ENCODE data around the gene AIFM2. TPM values are rescaled to one million over a fixed set of nuclear protein-coding genes. Genes with fewer than 3 reads are reported as not detected.

The AIFM2 gene
- total RNA-seq, 1 donor from 2014 or later = 10.6 TPM

GRCh38 chr10:70078329-70078728, 54.3 kb downstream of the AIFM2 start:
- H3K4me3 ChIP-seq = no peak overlapping the region
- no peaks in the 10 kb centered on the region for H3K27me3 ChIP-seq
- TF ChIP-seq POLR2A (IDR thresholded peaks at IDR 0.05) (no peak), CTCF (IDR thresholded peaks at IDR 0.05) (no peak), POLR2AphosphoS5 (IDR thresholded peaks at IDR 0.05; ENCODE audit: insufficient read depth in 1 of 2, low read depth in 1 of 2) (no peak)
- H3K4me1 ChIP-seq = no peaks in the 10 kb centered on the region
- no peaks in the 10 kb centered on the region for H3K36me3 ChIP-seq
- H3K9me3 ChIP-seq = no peaks in the 10 kb centered on the region
- intact Hi-C loops (cut with DNase I) = no loop called here
- DNase-seq (ENCODE audit: extremely low spot score in 2 of 2) = no peak
- no peak overlapping the region for H3K27ac ChIP-seq

GRCh38 chr10:70074971-70075370, 57.7 kb downstream of the AIFM2 start:
- Histone ChIP-seq H3K9me3 (no peaks in the 10 kb centered on the region), H3K27ac (no peak overlapping the region), H3K4me1 (no peaks in the 10 kb centered on the region), H3K27me3 (no peaks in the 10 kb centered on the region), H3K4me3 (no peak overlapping the region), H3K36me3 (no peaks in the 10 kb centered on the region)
- TF ChIP-seq CTCF (IDR thresholded peaks at IDR 0.05) (no peak), POLR2AphosphoS5 (IDR thresholded peaks at IDR 0.05; ENCODE audit: insufficient read depth in 1 of 2, low read depth in 1 of 2) (no peak), POLR2A (IDR thresholded peaks at IDR 0.05) (no peak)
- DNase-seq (ENCODE audit: extremely low spot score in 2 of 2) = no peak
- intact Hi-C loops (cut with DNase I) = no loop called here

- Histone ChIP-seq H3K36me3 (no peaks in the 10 kb centered on the region), H3K4me3 (no peak overlapping the region), H3K9me3 (no peaks in the 10 kb centered on the region), H3K4me1 (no peaks in the 10 kb centered on the region), H3K27ac (no peak overlapping the region), H3K27me3 (no peaks in the 10 kb centered on the region)
- intact Hi-C loops (cut with DNase I) = no loop called here
- no peak for DNase-seq (ENCODE audit: extremely low spot score in 2 of 2)
- TF ChIP-seq POLR2AphosphoS5 (IDR thresholded peaks at IDR 0.05; ENCODE audit: insufficient read depth in 1 of 2, low read depth in 1 of 2) (no peak), POLR2A (IDR thresholded peaks at IDR 0.05) (no peak), CTCF (IDR thresholded peaks at IDR 0.05) (no peak)
Observed at GRCh38 chr10:70074165-70074564, 58.5 kb downstream of the AIFM2 start.

- no peaks in the 10 kb centered on the region for H3K9me3 ChIP-seq
- no peak overlapping the region for H3K4me3 ChIP-seq
- H3K27me3 ChIP-seq = no peaks in the 10 kb centered on the region
- no peak overlapping the region for H3K27ac ChIP-seq
- no peaks in the 10 kb centered on the region for H3K4me1 ChIP-seq
- intact Hi-C loops (cut with DNase I) = no loop called here
- TF ChIP-seq POLR2AphosphoS5 (IDR thresholded peaks at IDR 0.05; ENCODE audit: insufficient read depth in 1 of 2, low read depth in 1 of 2) (no peak), POLR2A (IDR thresholded peaks at IDR 0.05) (no peak), CTCF (IDR thresholded peaks at IDR 0.05) (no peak)
- no peak for DNase-seq (ENCODE audit: extremely low spot score in 2 of 2)
- H3K36me3 ChIP-seq = no peaks in the 10 kb centered on the region
Observed at GRCh38 chr10:70070834-70071233, 61.8 kb downstream of the AIFM2 start.

GRCh38 chr10:70069346-70069745, 63.3 kb downstream of the AIFM2 start:
- Histone ChIP-seq H3K4me3 (no peak overlapping the region), H3K4me1 (no peaks in the 10 kb centered on the region), H3K27me3 (no peaks in the 10 kb centered on the region), H3K36me3 (no peaks in the 10 kb centered on the region), H3K27ac (no peak overlapping the region), H3K9me3 (no peaks in the 10 kb centered on the region)
- intact Hi-C loops (cut with DNase I) = no loop called here
- no peak for DNase-seq (ENCODE audit: extremely low spot score in 2 of 2)
- no peak for TF ChIP-seq POLR2A (IDR thresholded peaks at IDR 0.05)
- no peak for TF ChIP-seq POLR2AphosphoS5 (IDR thresholded peaks at IDR 0.05; ENCODE audit: insufficient read depth in 1 of 2, low read depth in 1 of 2)
- TF ChIP-seq CTCF (IDR thresholded peaks at IDR 0.05) = no peak
